NT2/D1 (cell line): ENCODE results near the gene CD27.
"Not testable (repeated sequence)": the region's sequence is repeated elsewhere in the genome, so short reads cannot be mapped to it uniquely, and the experiment has no call there.

Experiments used
- YY1 ChIP-seq: IDR thresholded peaks from 2 replicates; pipeline ENCODE4 v1.6.1; 2011; ENCODE audit not compliant: insufficient read length, insufficient read depth
- ZNF274 ChIP-seq: IDR thresholded peaks from 2 replicates; pipeline ENCODE4 v1.6.1; 2011; ENCODE audit warnings: mild to moderate bottlenecking, low read depth, low read length

GRCh38 chr12:6467571-6468282 is 23.0 kb downstream of the CD27 start:
- TF ChIP-seq YY1, ZNF274: not testable (repeated sequence)
